SK-N-SH (cell line): Measurements from ENCODE around the gene ADH7. TPM values are rescaled to one million over a fixed set of nuclear protein-coding genes. Genes with fewer than 3 reads are reported as not detected.

Source experiments
- CTCF ChIA-PET: fragments of 300-600, 350-600 bp; formaldehyde crosslinking; extraction: SDS; loops from one replicate; lab custom pipeline; 2021; lab: Yijun Ruan, JAX
- POLR2A ChIA-PET: fragments of 350-600 bp; sonication (Branson Sonifier 250); formaldehyde crosslinking; extraction: SDS; loops from one replicate; lab custom pipeline; 2020; ENCODE audit warnings: antibody characterized with exemption, inconsistent platforms; lab: Yijun Ruan, JAX
- DNase-seq: peaks from one replicate; pipeline ENCODE4 v3.0.0; 2012
- H2AFZ ChIP-seq: fragments of 200-600 bp; sonication (generic); 2 replicates; pipeline ENCODE4 v1.8.1; 2016; ENCODE audit warnings: antibody characterized with exemption, mild to moderate bottlenecking, low read depth
- H3F3A ChIP-seq: fragments of 200-600 bp; sonication (generic); replicated peaks from 2 replicates; pipeline ENCODE3; 2016; ENCODE audit warnings: antibody characterized with exemption, mild to moderate bottlenecking; ENCODE audit not compliant: insufficient read depth
- H3K27ac ChIP-seq, 2 experiments: fragments of 200-500 bp in 1 of 2; fragments of 200-600 bp in 1 of 2; sonication (Bioruptor generic) in 1 of 2; sonication (generic), shearing (Covaris generic) in 1 of 2; 2 replicates each; pipeline versions ENCODE4 v1.5.1 to v1.6.1; 2014 to 2016; ENCODE audit warnings: low read depth in 2 of 2, inconsistent platforms in 1 of 2, low read length in 1 of 2, mild to moderate bottlenecking in 1 of 2, mixed read lengths in 1 of 2
- H3K27me3 ChIP-seq: fragments of 200-600 bp; sonication (generic), shearing (Covaris generic); 2 replicates; pipeline ENCODE4 v1.6.1; 2016; ENCODE audit warnings: mixed run types; ENCODE audit not compliant: insufficient read depth
- H3K36me3 ChIP-seq, 2 experiments: fragments of 200-500 bp in 1 of 2; fragments of 200-600 bp in 1 of 2; sonication (Bioruptor generic) in 1 of 2; sonication (generic) in 1 of 2; replicated peaks in 1 of 2; 2 replicates each; pipeline versions ENCODE3 to v1.5.1; 2014 to 2016; ENCODE audit warnings: low read length in 1 of 2, mild to moderate bottlenecking in 1 of 2; ENCODE audit not compliant: insufficient read depth in 2 of 2, control insufficient read depth in 1 of 2
- H3K4me1 ChIP-seq, 2 experiments: fragments of 200-500 bp in 1 of 2; fragments of 200-600 bp in 1 of 2; sonication (Bioruptor generic) in 1 of 2; sonication (generic), shearing (Covaris generic) in 1 of 2; 2 replicates each; pipeline versions ENCODE4 v1.5.1 to v1.6.1; 2014 to 2016; ENCODE audit warnings: low read depth in 1 of 2, low read length in 1 of 2, mixed run types in 1 of 2; ENCODE audit not compliant: insufficient read depth in 2 of 2, control insufficient read depth in 1 of 2
- H3K4me2 ChIP-seq: fragments of 200-600 bp; sonication (generic), shearing (Covaris generic); 2 replicates; pipeline ENCODE4 v1.6.1; 2017; ENCODE audit warnings: mixed run types
- H3K4me3 ChIP-seq, 2 experiments: fragments of 200-500 bp in 1 of 2; fragments of 200-600 bp in 1 of 2; sonication (Bioruptor generic) in 1 of 2; sonication (generic), shearing (Covaris generic) in 1 of 2; 2 replicates each; pipeline versions ENCODE4 v1.5.1 to v1.8.1; 2014 to 2016; ENCODE audit warnings: low read depth in 2 of 2, inconsistent platforms in 1 of 2, low read length in 1 of 2, mild to moderate bottlenecking in 1 of 2, mixed read lengths in 1 of 2, moderate library complexity in 1 of 2
- H3K79me2 ChIP-seq: fragments of 200-600 bp; sonication (generic); 2 replicates; pipeline ENCODE4 v1.8.1; 2017; ENCODE audit warnings: mild to moderate bottlenecking; ENCODE audit not compliant: insufficient read depth
- H3K9ac ChIP-seq: fragments of 200-600 bp; sonication (generic); 2 replicates; pipeline ENCODE4 v1.6.1; 2017; ENCODE audit warnings: mixed run types
- H3K9me2 ChIP-seq: fragments of 200-600 bp; sonication (generic); 2 replicates; pipeline ENCODE4 v1.6.1; 2017; ENCODE audit warnings: mixed run types
- H3K9me3 ChIP-seq: fragments of 200-600 bp; sonication (generic); 2 replicates; pipeline ENCODE4 v1.6.1; 2017; ENCODE audit warnings: mixed run types, mild to moderate bottlenecking, moderate library complexity
- H4K20me1 ChIP-seq: fragments of 200-600 bp; sonication (generic); 2 replicates; pipeline ENCODE4 v1.6.1; 2017; ENCODE audit warnings: mild to moderate bottlenecking, mixed run types; ENCODE audit not compliant: insufficient read depth
- CHD2 ChIP-seq: fragments of 150-350 bp; IDR thresholded peaks from 2 replicates; pipeline ENCODE4 v1.6.1; 2018; ENCODE audit warnings: low read length; ENCODE audit not compliant: partially characterized antibody
- EZH2phosphoT487 ChIP-seq: fragments of 200-600 bp; sonication (generic); IDR thresholded peaks from 2 replicates; pipeline ENCODE4 v1.6.1; 2017; ENCODE audit warnings: low read depth, mixed run types, mild to moderate bottlenecking, antibody characterized with exemption, moderate library complexity, borderline replicate concordance
- FOSL2 ChIP-seq: IDR thresholded peaks from 2 replicates; pipeline ENCODE4 v1.4.0; 2012; ENCODE audit warnings: low read depth, mild to moderate bottlenecking, moderate library complexity, borderline replicate concordance
- FOXJ3 ChIP-seq: sonication (generic); formaldehyde crosslinking; IDR thresholded peaks from 2 replicates; pipeline ENCODE4 v1.5.1; 2020; ENCODE audit warnings: mild to moderate bottlenecking, missing genetic modification reagents
- FOXM1 ChIP-seq: IDR thresholded peaks from 2 replicates; pipeline ENCODE4 v1.4.0; 2012; ENCODE audit warnings: low read depth, mild to moderate bottlenecking
- GABPA ChIP-seq: IDR thresholded peaks from 2 replicates; pipeline ENCODE4 v1.4.0; 2012; ENCODE audit warnings: low read depth, mild to moderate bottlenecking
- IRF3 ChIP-seq: fragments of 150-350 bp; IDR thresholded peaks from 2 replicates; pipeline ENCODE4 v1.6.1; 2016; ENCODE audit warnings: mild to moderate bottlenecking, low read depth, low read length
- MAX ChIP-seq: IDR thresholded peaks from 2 replicates; pipeline ENCODE4 v1.4.0; 2012; ENCODE audit warnings: low read depth
- MEF2A ChIP-seq: IDR thresholded peaks from 2 replicates; pipeline ENCODE4 v1.4.0; 2012; ENCODE audit warnings: low read depth, borderline replicate concordance
- MXI1 ChIP-seq: IDR thresholded peaks from 2 replicates; pipeline ENCODE4 v1.6.1; 2012; ENCODE audit warnings: mild to moderate bottlenecking, low read depth, low read length, improper control_type of control experiment
- NFIC ChIP-seq: IDR thresholded peaks from 2 replicates; pipeline ENCODE4 v1.4.0; 2012; ENCODE audit warnings: borderline replicate concordance
- NRF1 ChIP-seq: IDR thresholded peaks from 2 replicates; pipeline ENCODE4 v1.6.1; 2012; ENCODE audit warnings: low read depth, mild to moderate bottlenecking, low read length
- PBX3 ChIP-seq: IDR thresholded peaks from 2 replicates; pipeline ENCODE4; 2012
- POLR2AphosphoS5 ChIP-seq: IDR thresholded peaks from 2 replicates; pipeline ENCODE4 v1.6.1; 2012; ENCODE audit warnings: low read depth, low read length
- RCOR1 ChIP-seq: fragments of 150-350 bp; IDR thresholded peaks from 2 replicates; pipeline ENCODE4 v1.6.1; 2017; ENCODE audit warnings: antibody characterized with exemption, low read length
- RFX5 ChIP-seq: IDR thresholded peaks from 2 replicates; pipeline ENCODE4 v1.6.1; 2012; ENCODE audit warnings: mild to moderate bottlenecking, improper control_type of control experiment, low read length
- RXRA ChIP-seq: IDR thresholded peaks from 2 replicates; pipeline ENCODE4 v1.4.0; 2012; ENCODE audit warnings: low read depth, mild to moderate bottlenecking, borderline replicate concordance
- SIN3A ChIP-seq: IDR thresholded peaks from 2 replicates; pipeline ENCODE4 v1.6.1; 2012; ENCODE audit warnings: low read depth, mild to moderate bottlenecking, low read length, moderate library complexity, borderline replicate concordance
- USF2 ChIP-seq: fragments of 150-350 bp; IDR thresholded peaks from 2 replicates; pipeline ENCODE4 v1.6.1; 2017; ENCODE audit warnings: antibody characterized with exemption, low read length, low read depth, borderline replicate concordance
- WGBS: methylation state at CpG from one replicate; pipeline ENCODE4 v1.1.6; 2017; ENCODE audit warnings: low lambda C conversion rate; 5-methylcytosine and 5-hydroxymethylcytosine counted together
- polyA plus RNA-seq, 3 experiments: library from polyadenylated mRNA; depleted of rRNA; stranded (reverse); fragments of >200 nt; gene quantifications; 2 replicates each; pipeline ENCODE4 v1.2.3, GENCODE V29; 2012

The ADH7 gene
- polyA plus RNA-seq, 1 of the 3 experiments (the other 2 are of a cell fraction): not detected

- no peaks in the 10 kb centered on the region for H3K79me2 ChIP-seq
- no peaks in the 10 kb centered on the region for H3K27me3 ChIP-seq
- peaks cover 13% of the 10 kb centered on the region for H3F3A ChIP-seq
- H3K4me1 ChIP-seq: peaks cover 0 to 13% of the 10 kb centered on the region in 2 experiments; a peak in 2 of 4 replicates
- DNase-seq: no peak
- TF ChIP-seq POLR2AphosphoS5: no peak
- no peak for TF ChIP-seq FOSL2
- TF ChIP-seq NFIC: no peak
- no peak for TF ChIP-seq NRF1
- TF ChIP-seq EZH2phosphoT487: no peak
- no peak for TF ChIP-seq USF2
- TF ChIP-seq FOXJ3 (CRISPR knock-in tag): no peak
- TF ChIP-seq MAX: no peak
- no peak for TF ChIP-seq IRF3
- TF ChIP-seq FOXM1: no peak
- no peak for TF ChIP-seq SIN3A
- no peaks in the 10 kb centered on the region for H4K20me1 ChIP-seq
- POLR2A ChIA-PET: no interaction called here
- H3K27ac ChIP-seq: no peak overlapping the region
- H3K9me3 ChIP-seq: no peaks in the 10 kb centered on the region
- H2AFZ ChIP-seq: no peak overlapping the region
- H3K9me2 ChIP-seq: no peaks in the 10 kb centered on the region
- no peak overlapping the region for H3K9ac ChIP-seq
- H3K36me3 ChIP-seq: no peaks in the 10 kb centered on the region
- CTCF ChIA-PET: interaction anchor here (1.4 kb wide), 1 partner anchor 9 kb away, joined by 4 read pairs; no protein-coding TSS in a partner anchor
- H3K4me3 ChIP-seq: no peak overlapping the region
- no peak overlapping the region for H3K4me2 ChIP-seq
Observed at GRCh38 chr4:99400831-99401230, 34.3 kb downstream of the ADH7 start.

GRCh38 chr4:99399017-99399416 lies 36.1 kb downstream of the ADH7 start:
- WGBS: 13% methylated on average over 1 of the region's 1 CpG
- ChIA-PET CTCF (interaction anchor here (0.8 kb wide), 1 partner anchor 10 kb away, joined by 3 read pairs; no protein-coding TSS in a partner anchor), POLR2A (no interaction called here)
- Histone ChIP-seq H3K4me2 (no peak overlapping the region), H3K9me2 (no peaks in the 10 kb centered on the region), H3K4me1 (peaks cover 0 to 2% of the 10 kb centered on the region in 2 experiments; a peak in 1 of 4 replicates), H3K27me3 (no peaks in the 10 kb centered on the region), H3K79me2 (no peaks in the 10 kb centered on the region), H3K4me3 (no peak overlapping the region), H3K9me3 (no peaks in the 10 kb centered on the region), H3K36me3 (no peaks in the 10 kb centered on the region), H4K20me1 (no peaks in the 10 kb centered on the region), H2AFZ (no peak overlapping the region), H3K27ac (no peak overlapping the region), H3K9ac (no peak overlapping the region), H3F3A (peaks cover 2% of the 10 kb centered on the region)
- no peak for TF ChIP-seq MXI1
- TF ChIP-seq NFIC: no peak
- TF ChIP-seq FOXM1: no peak
- no peak for TF ChIP-seq RXRA
- no peak for TF ChIP-seq IRF3
- no peak for TF ChIP-seq GABPA
- TF ChIP-seq RCOR1: no peak
- TF ChIP-seq PBX3: no peak
- no peak for TF ChIP-seq RFX5
- no peak for TF ChIP-seq FOXJ3 (CRISPR knock-in tag)
- no peak for TF ChIP-seq CHD2
- TF ChIP-seq SIN3A: no peak
- no peak for TF ChIP-seq MEF2A
- TF ChIP-seq POLR2AphosphoS5: no peak
- DNase-seq: no peak
